Sigmoid colon (tissue), 4 donors: ENCODE measurements around the gene GSK3B.

Experiments used
- EP300 ChIP-seq, 4 donors: sonication (generic); formaldehyde crosslinking; IDR thresholded peaks; one replicate each; pipeline ENCODE4 v1.6.1; 2017; ENCODE audit warnings: antibody characterized with exemption in 4 of 4
- POLR2A ChIP-seq, 2 donors: fragments of 450-650 bp; IDR thresholded peaks; one replicate each; pipeline ENCODE4 v1.6.1; 2016; ENCODE audit warnings: antibody characterized with exemption in 2 of 2, mild to moderate bottlenecking in 2 of 2, moderate library complexity in 2 of 2
- TF ChIP-seq, protein P1 (sequence below), 4 experiments: fragments of 450-650 bp in 3 of 4; fragments of 200-600 bp in 1 of 4; IDR thresholded peaks; one replicate each; pipeline ENCODE4 v1.5.1; 2016 to 2019; ENCODE audit warnings: antibody characterized with exemption in 4 of 4, mild to moderate bottlenecking in 3 of 4, moderate library complexity in 2 of 4

DNA sequence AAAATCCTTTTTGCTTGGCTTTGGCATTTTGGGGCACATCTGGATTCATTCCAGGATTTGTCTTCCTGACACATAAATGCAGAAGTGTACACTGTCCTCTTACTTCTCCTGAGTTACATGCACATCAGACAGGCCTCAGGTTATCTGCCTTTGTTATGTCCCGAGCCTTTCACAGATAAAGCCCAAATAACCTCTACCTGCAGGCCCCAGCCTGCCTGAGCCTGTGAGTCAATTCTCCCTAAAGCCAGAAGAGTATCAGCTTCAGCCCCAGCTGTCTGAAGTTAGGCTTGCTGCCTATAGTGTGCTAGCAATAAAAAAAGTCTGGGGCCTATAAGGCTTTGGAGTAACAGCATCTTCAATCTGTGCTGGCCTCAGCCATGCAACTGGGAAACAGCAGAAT is 17.7 kb upstream of the GSK3B start:
- TF ChIP-seq POLR2A (IDR thresholded peaks at IDR 0.05), result no peak
- TF ChIP-seq EP300 (IDR thresholded peaks at IDR 0.05), result no peak
- TF ChIP-seq, protein P1, sequence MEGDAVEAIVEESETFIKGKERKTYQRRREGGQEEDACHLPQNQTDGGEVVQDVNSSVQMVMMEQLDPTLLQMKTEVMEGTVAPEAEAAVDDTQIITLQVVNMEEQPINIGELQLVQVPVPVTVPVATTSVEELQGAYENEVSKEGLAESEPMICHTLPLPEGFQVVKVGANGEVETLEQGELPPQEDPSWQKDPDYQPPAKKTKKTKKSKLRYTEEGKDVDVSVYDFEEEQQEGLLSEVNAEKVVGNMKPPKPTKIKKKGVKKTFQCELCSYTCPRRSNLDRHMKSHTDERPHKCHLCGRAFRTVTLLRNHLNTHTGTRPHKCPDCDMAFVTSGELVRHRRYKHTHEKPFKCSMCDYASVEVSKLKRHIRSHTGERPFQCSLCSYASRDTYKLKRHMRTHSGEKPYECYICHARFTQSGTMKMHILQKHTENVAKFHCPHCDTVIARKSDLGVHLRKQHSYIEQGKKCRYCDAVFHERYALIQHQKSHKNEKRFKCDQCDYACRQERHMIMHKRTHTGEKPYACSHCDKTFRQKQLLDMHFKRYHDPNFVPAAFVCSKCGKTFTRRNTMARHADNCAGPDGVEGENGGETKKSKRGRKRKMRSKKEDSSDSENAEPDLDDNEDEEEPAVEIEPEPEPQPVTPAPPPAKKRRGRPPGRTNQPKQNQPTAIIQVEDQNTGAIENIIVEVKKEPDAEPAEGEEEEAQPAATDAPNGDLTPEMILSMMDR (IDR thresholded peaks at IDR 0.05), result no peak
